Mesenchymal stem cell (in vitro differentiated cells and primary cell): Measurements from ENCODE around the gene GALNT18.
A peak's percentile ranks its signal among the peaks of the same experiment; 100 is the strongest.

ENCODE experiments used
- DNase-seq: peaks from one replicate; pipeline ENCODE4 v3.0.0-alpha.2; 2013
- H2AFZ ChIP-seq: one replicate; pipeline ENCODE4 v1.6.1; 2013; ENCODE audit warnings: low read depth, mild to moderate bottlenecking, control low read depth, inconsistent platforms, low read length, moderate library complexity
- H2AK5ac ChIP-seq: 2 replicates; pipeline ENCODE4 v1.6.1; 2013; ENCODE audit warnings: low read length, moderate library complexity, mild to moderate bottlenecking, inconsistent platforms; ENCODE audit not compliant: severe bottlenecking
- H2BK120ac ChIP-seq: one replicate; pipeline ENCODE4 v1.6.1; 2013; ENCODE audit warnings: low read depth, mild to moderate bottlenecking, inconsistent platforms, low read length, moderate library complexity
- H2BK12ac ChIP-seq, 2 experiments: one replicate each; pipeline ENCODE4 v1.6.1; 2013; ENCODE audit warnings: inconsistent platforms in 2 of 2, low read length in 2 of 2, mild to moderate bottlenecking in 2 of 2, moderate library complexity in 2 of 2, control low read depth in 1 of 2
- H2BK15ac ChIP-seq: one replicate; pipeline ENCODE4 v1.6.1; 2013; ENCODE audit warnings: mild to moderate bottlenecking, low read depth, inconsistent platforms; ENCODE audit not compliant: poor library complexity, severe bottlenecking
- H2BK5ac ChIP-seq: 2 replicates; pipeline ENCODE4 v1.6.1; 2013; ENCODE audit warnings: low read depth, mild to moderate bottlenecking, low read length, control low read depth, inconsistent platforms; ENCODE audit not compliant: poor library complexity, severe bottlenecking
- H3K14ac ChIP-seq, 2 experiments: one replicate each; pipeline ENCODE4 v1.6.1; 2013; ENCODE audit warnings: inconsistent platforms in 2 of 2, low read length in 2 of 2, control low read depth in 1 of 2, mild to moderate bottlenecking in 1 of 2, moderate library complexity in 1 of 2
- H3K18ac ChIP-seq, 2 experiments: one replicate each; pipeline ENCODE4 v1.6.1; 2013; ENCODE audit warnings: inconsistent platforms in 2 of 2, low read length in 2 of 2, control low read depth in 1 of 2, low read depth in 1 of 2, mild to moderate bottlenecking in 1 of 2
- H3K23ac ChIP-seq, 2 experiments: one replicate each; pipeline ENCODE4 v1.6.1; 2013; ENCODE audit warnings: inconsistent platforms in 2 of 2, low read length in 2 of 2, mild to moderate bottlenecking in 2 of 2, moderate library complexity in 2 of 2, control low read depth in 1 of 2
- H3K27ac ChIP-seq: 2 replicates; pipeline ENCODE4 v1.5.1; 2013; ENCODE audit warnings: mild to moderate bottlenecking, moderate library complexity, low read length, control low read depth, inconsistent platforms; ENCODE audit not compliant: poor library complexity, severe bottlenecking
- H3K27me3 ChIP-seq, 2 experiments: 2 replicates each; pipeline versions ENCODE4 v1.6.1 to v1.7.0; 2013; ENCODE audit warnings: low read length in 2 of 2, mild to moderate bottlenecking in 2 of 2, moderate library complexity in 2 of 2, control low read depth in 1 of 2, inconsistent platforms in 1 of 2; ENCODE audit not compliant: control insufficient read depth in 1 of 2, insufficient read depth in 1 of 2
- H3K36me3 ChIP-seq, 2 experiments: 2 replicates each; pipeline versions ENCODE4 v1.6.1 to v1.7.0; 2013; ENCODE audit warnings: low read length in 2 of 2, control low read depth in 1 of 2, inconsistent platforms in 1 of 2, low read depth in 1 of 2, mild to moderate bottlenecking in 1 of 2; ENCODE audit not compliant: insufficient read depth in 2 of 2, control insufficient read depth in 1 of 2
- H3K4ac ChIP-seq, 2 experiments: one replicate each; pipeline ENCODE4 v1.6.1; 2013; ENCODE audit warnings: inconsistent platforms in 2 of 2, low read length in 2 of 2, mild to moderate bottlenecking in 2 of 2, moderate library complexity in 2 of 2, control low read depth in 1 of 2, low read depth in 1 of 2
- H3K4me1 ChIP-seq: 2 replicates; pipeline ENCODE4 v1.6.1; 2013; ENCODE audit warnings: low read depth, low read length, control low read depth; ENCODE audit not compliant: control insufficient read depth, insufficient read depth
- H3K4me2 ChIP-seq: 2 replicates; pipeline ENCODE4 v1.6.1; 2013; ENCODE audit warnings: low read length, mild to moderate bottlenecking, inconsistent platforms; ENCODE audit not compliant: poor library complexity, severe bottlenecking
- H3K4me3 ChIP-seq, 2 experiments: 2 replicates each; pipeline versions ENCODE4 v1.5.1 to v1.7.0; 2013; ENCODE audit warnings: low read length in 2 of 2, mild to moderate bottlenecking in 2 of 2, control low read depth in 1 of 2, low read depth in 1 of 2; ENCODE audit not compliant: insufficient read depth in 1 of 2
- H3K79me1 ChIP-seq: replicated peaks from 2 replicates; pipeline ENCODE4 v1.6.1; 2013; ENCODE audit warnings: mild to moderate bottlenecking, control low read depth, low read length, inconsistent platforms; ENCODE audit not compliant: poor library complexity, severe bottlenecking
- H3K9ac ChIP-seq: 2 replicates; pipeline ENCODE4 v1.7.0; 2013; ENCODE audit warnings: mild to moderate bottlenecking, low read length, moderate library complexity
- H3K9me3 ChIP-seq: 2 replicates; pipeline ENCODE4 v1.7.0; 2013; ENCODE audit warnings: mild to moderate bottlenecking, low read length; ENCODE audit not compliant: control insufficient read depth
- H4K8ac ChIP-seq: one replicate; pipeline ENCODE4 v1.6.1; 2013; ENCODE audit warnings: inconsistent platforms, mild to moderate bottlenecking, low read length, moderate library complexity
- H4K91ac ChIP-seq: one replicate; pipeline ENCODE4 v1.6.1; 2013; ENCODE audit warnings: mild to moderate bottlenecking, low read length, inconsistent platforms
- WGBS: methylation state at CpG from one replicate; pipeline ENCODE4 v1.1.7; 2013; ENCODE audit warnings: mixed read lengths; 5-methylcytosine and 5-hydroxymethylcytosine counted together

Gene GALNT18

GRCh38 chr11:11260903-11261302 lies 360.9 kb downstream of the GALNT18 start:
- Histone ChIP-seq H3K4me2 (no peak overlapping the region), H3K9me3 (no peaks in the 10 kb centered on the region), H4K91ac (no peak overlapping the region), H2BK12ac (no peak overlapping the region), H3K79me1 (no peaks in the 10 kb centered on the region), H3K4ac (no peak overlapping the region), H3K23ac (no peak overlapping the region), H2AK5ac (no peak overlapping the region), H3K27ac (no peak overlapping the region), H4K8ac (no peak overlapping the region), H3K4me1 (peaks cover 3% of the 10 kb centered on the region), H3K9ac (no peak overlapping the region), H2AFZ (no peak overlapping the region), H2BK5ac (no peak overlapping the region), H3K14ac (no peak overlapping the region), H3K4me3 (no peak overlapping the region), H2BK15ac (no peak overlapping the region), H2BK120ac (no peak overlapping the region), H3K36me3 (no peaks in the 10 kb centered on the region), H3K27me3 (peaks cover 33 to 57% of the 10 kb centered on the region in 2 experiments), H3K18ac (no peak overlapping the region)
- WGBS = 76% methylated on average over 2 of the region's 4 CpGs
- no peak for DNase-seq

DNA sequence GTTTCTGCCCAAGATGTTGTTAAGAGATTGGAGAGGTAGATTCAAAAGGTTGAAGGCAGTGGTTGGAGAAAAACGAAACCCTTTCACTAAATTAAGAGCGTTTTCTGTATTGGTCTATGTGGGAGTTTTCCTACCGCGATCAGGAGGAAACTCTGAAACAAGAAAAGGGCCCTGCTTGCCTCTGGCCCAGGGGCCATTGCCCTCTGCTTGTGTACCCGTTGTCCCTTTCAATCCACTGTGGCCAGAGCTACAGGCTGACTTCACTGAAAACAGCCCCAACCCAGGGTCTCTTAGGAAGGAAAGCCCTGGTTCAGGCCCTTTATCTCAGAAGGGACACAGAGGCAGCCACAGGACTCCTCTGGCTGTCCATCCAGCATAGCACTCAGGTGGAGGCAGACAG lies 367.8 kb downstream of the GALNT18 start:
- Histone ChIP-seq H3K4me1 (no peaks in the 10 kb centered on the region), H3K14ac (no peak overlapping the region), H3K4me2 (no peak overlapping the region), H2BK5ac (no peak overlapping the region), H3K36me3 (no peaks in the 10 kb centered on the region), H3K9ac (no peak overlapping the region), H3K27ac (no peak overlapping the region), H3K27me3 (peaks cover 45 to 55% of the 10 kb centered on the region in 2 experiments), H2BK120ac (no peak overlapping the region), H3K9me3 (no peaks in the 10 kb centered on the region), H2AK5ac (no peak overlapping the region), H3K23ac (no peak overlapping the region), H2BK12ac (no peak overlapping the region), H3K79me1 (no peaks in the 10 kb centered on the region), H2AFZ (no peak overlapping the region), H3K4ac (no peak overlapping the region), H3K4me3 (no peak overlapping the region), H4K8ac (no peak overlapping the region), H2BK15ac (no peak overlapping the region), H4K91ac (no peak overlapping the region), H3K18ac (no peak overlapping the region)
- WGBS = 80% methylated on average over 5 of the region's 5 CpGs
- no peak for DNase-seq

DNA sequence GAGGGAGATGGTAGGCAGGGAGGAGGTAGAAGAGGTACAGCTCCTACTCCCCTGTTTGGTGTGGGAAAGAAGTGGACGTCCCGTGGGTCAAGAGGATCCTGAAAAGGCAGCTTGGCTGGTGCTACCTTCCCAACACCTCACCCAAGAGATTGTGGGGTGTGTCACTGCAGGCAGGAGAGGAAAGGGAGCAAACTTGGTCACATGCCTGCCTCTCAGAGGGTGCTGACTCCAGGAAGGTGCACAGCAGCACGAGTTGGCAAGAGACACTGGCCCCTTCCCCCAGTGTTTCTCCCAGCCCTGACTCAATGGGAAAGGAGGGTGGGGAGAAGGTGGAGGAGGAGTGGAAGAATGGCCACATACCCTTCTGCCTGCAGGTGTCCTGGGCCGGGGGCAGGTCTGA lies 368.3 kb downstream of the GALNT18 start:
- Histone ChIP-seq H3K36me3 (no peaks in the 10 kb centered on the region), H4K91ac (no peak overlapping the region), H2AFZ (no peak overlapping the region), H3K27me3 (peaks cover 50 to 55% of the 10 kb centered on the region in 2 experiments), H2BK120ac (no peak overlapping the region), H3K23ac (no peak overlapping the region), H2BK5ac (no peak overlapping the region), H3K27ac (no peak overlapping the region), H3K4ac (no peak overlapping the region), H3K4me2 (no peak overlapping the region), H3K79me1 (no peaks in the 10 kb centered on the region), H3K4me1 (no peaks in the 10 kb centered on the region), H3K9ac (no peak overlapping the region), H3K4me3 (peak overlapping the region in 1 of 2 experiments; percentile 32), H3K18ac (no peak overlapping the region), H2BK15ac (no peak overlapping the region), H3K9me3 (no peaks in the 10 kb centered on the region), H2AK5ac (no peak overlapping the region), H3K14ac (no peak overlapping the region), H2BK12ac (no peak overlapping the region), H4K8ac (no peak overlapping the region)
- 31% methylated on average over 2 of the region's 4 CpGs for WGBS
- DNase-seq = no peak

DNA sequence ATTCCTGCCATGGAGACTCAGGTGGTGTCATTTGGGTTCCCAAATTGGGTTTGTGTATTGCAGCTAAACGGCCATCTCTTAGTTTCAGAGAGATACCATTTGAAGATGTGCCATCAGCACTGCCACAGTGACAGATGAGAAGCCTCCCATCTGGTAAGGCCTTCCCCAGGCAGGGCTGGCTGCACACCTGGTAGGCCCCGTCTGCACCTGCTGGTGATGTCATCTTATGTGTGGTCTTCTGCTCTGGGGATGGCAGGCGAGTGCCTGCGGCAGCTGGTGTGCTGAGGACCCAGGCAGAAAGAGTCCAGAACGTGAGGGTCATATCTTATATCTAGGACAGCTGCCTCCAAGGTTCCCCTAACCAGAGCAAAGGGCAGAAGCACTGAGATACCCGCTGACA lies 369.4 kb downstream of the GALNT18 start:
- Histone ChIP-seq H4K8ac (no peak overlapping the region), H2AK5ac (no peak overlapping the region), H3K4me3 (no peak overlapping the region), H3K4me2 (no peak overlapping the region), H2BK120ac (no peak overlapping the region), H3K9ac (no peak overlapping the region), H3K79me1 (no peaks in the 10 kb centered on the region), H3K14ac (no peak overlapping the region), H2BK12ac (no peak overlapping the region), H2BK5ac (no peak overlapping the region), H3K18ac (no peak overlapping the region), H3K9me3 (peaks cover 6% of the 10 kb centered on the region), H3K27me3 (peaks cover 50 to 58% of the 10 kb centered on the region in 2 experiments), H2BK15ac (no peak overlapping the region), H3K4me1 (no peaks in the 10 kb centered on the region), H3K36me3 (no peaks in the 10 kb centered on the region), H4K91ac (no peak overlapping the region), H3K23ac (no peak overlapping the region), H3K4ac (no peak overlapping the region), H3K27ac (no peak overlapping the region), H2AFZ (no peak overlapping the region)
- 67% methylated on average over 6 of the region's 6 CpGs for WGBS
- no peak for DNase-seq
